HCT116 (cell line): ENCODE data around the gene PPP6C. TPM values are rescaled to one million over a fixed set of nuclear protein-coding genes. Genes with fewer than 3 reads are reported as not detected.

Experiments
- ATAC-seq: fragments of 200-7000 bp; cut with Tn5 transposase; 2 replicates; pipeline ENCODE4 v1.9.1; 2020; ENCODE audit warnings: mild to moderate bottlenecking, moderate library complexity
- BruUV-seq: library from RNA; stranded (reverse); fragments of 400-500 nt; replicated peaks from 2 replicates; lab custom pipeline; 2021; lab: Mats Ljungman, UMichigan
- CTCF ChIA-PET: fragments of 300-600 bp; sonication (Branson Sonifier 250); formaldehyde crosslinking; loops from one replicate; lab custom pipeline; 2021; ENCODE audit warnings: antibody characterized with exemption; lab: Charles Lee
- POLR2A ChIA-PET: fragments of 300-600, 350-600 bp; sonication (Branson Sonifier 250); formaldehyde crosslinking; loops from one replicate; lab custom pipeline; 2021; ENCODE audit warnings: antibody characterized with exemption; lab: Charles Lee
- RAD21 ChIA-PET, 2 experiments: fragments of 300-600 bp; sonication (Branson Sonifier 250); formaldehyde crosslinking; loops; one replicate each; lab custom pipeline; 2023; ENCODE audit warnings: low total read pairs in 2 of 2; ENCODE audit not compliant: uncharacterized antibody in 2 of 2, unreplicated experiment in 2 of 2, low non-redundant PET in 1 of 2; lab: Charles Lee
- DNase-seq: peaks from one replicate; pipeline ENCODE4 v3.0.0-alpha.2; 2010; ENCODE audit warnings: low read depth, low spot score
- H2AFZ ChIP-seq: fragments of 200-600 bp; shearing (Covaris generic), sonication (generic); 2 replicates; pipeline ENCODE4 v1.6.1; 2017; ENCODE audit warnings: low read depth, mixed run types, mixed read lengths, antibody characterized with exemption, low read length; ENCODE audit not compliant: poor library complexity, severe bottlenecking
- H3K27ac ChIP-seq: 2 replicates; pipeline ENCODE4 v1.5.1; 2012; ENCODE audit warnings: low read depth, low read length
- H3K27me3 ChIP-seq: fragments of 200-600 bp; sonication (generic); 2 replicates; pipeline ENCODE4 v1.6.1; 2016; ENCODE audit warnings: mixed run types, low read length, mixed read lengths; ENCODE audit not compliant: insufficient read depth
- H3K36me3 ChIP-seq, 2 experiments: fragments of 200-500 bp in 1 of 2; fragments of 200-600 bp in 1 of 2; sonication (Bioruptor generic) in 1 of 2; sonication (generic) in 1 of 2; 2 replicates each; pipeline versions ENCODE4 v1.5.1 to v1.6.1; 2014 to 2016; ENCODE audit warnings: low read length in 2 of 2, inconsistent platforms in 1 of 2, mixed read lengths in 1 of 2, mixed run types in 1 of 2; ENCODE audit not compliant: insufficient read depth in 2 of 2, control insufficient read depth in 1 of 2
- H3K4me1 ChIP-seq, 2 experiments: fragments of 200-600 bp in 1 of 2; sonication (generic) in 1 of 2; 2 replicates each; pipeline versions ENCODE4 v1.5.1 to v1.6.1; 2012 to 2017; ENCODE audit warnings: low read length in 2 of 2, inconsistent platforms in 1 of 2, mild to moderate bottlenecking in 1 of 2, mixed read lengths in 1 of 2, mixed run types in 1 of 2, moderate library complexity in 1 of 2; ENCODE audit not compliant: insufficient read depth in 2 of 2, control insufficient read depth in 1 of 2
- H3K4me2 ChIP-seq: fragments of 200-600 bp; sonication (generic); 2 replicates; pipeline ENCODE4 v1.6.1; 2017; ENCODE audit warnings: mixed run types, low read length, mixed read lengths
- H3K4me3 ChIP-seq, 2 experiments: fragments of 200-600 bp in 1 of 2; sonication (generic) in 1 of 2; replicated peaks in 1 of 2; 2 replicates each; pipeline ENCODE4 v1.5.1; 2011 to 2016; ENCODE audit warnings: low read length in 2 of 2, control low read depth in 1 of 2, low read depth in 1 of 2, mild to moderate bottlenecking in 1 of 2, mixed read lengths in 1 of 2, mixed run types in 1 of 2
- H3K79me2 ChIP-seq: fragments of 200-600 bp; sonication (generic); 2 replicates; pipeline ENCODE4 v1.6.1; 2017; ENCODE audit warnings: mild to moderate bottlenecking, mixed run types, low read length, moderate library complexity, mixed read lengths; ENCODE audit not compliant: insufficient read depth
- H3K9ac ChIP-seq: fragments of 200-600 bp; sonication (generic); 2 replicates; pipeline ENCODE4 v1.6.1; 2016; ENCODE audit warnings: low read length, mixed read lengths
- H3K9me2 ChIP-seq: fragments of 200-600 bp; sonication (generic), shearing (Covaris generic); 2 replicates; pipeline ENCODE4 v1.6.1; 2017; ENCODE audit warnings: mixed run types, mild to moderate bottlenecking, moderate library complexity; ENCODE audit not compliant: insufficient read depth
- H3K9me3 ChIP-seq, 2 experiments: fragments of 200-500 bp in 1 of 2; fragments of 200-600 bp in 1 of 2; sonication (Bioruptor generic) in 1 of 2; sonication (generic) in 1 of 2; 2 replicates each; pipeline ENCODE4 v1.6.1; 2014 to 2017; ENCODE audit warnings: low read length in 2 of 2, mixed read lengths in 2 of 2, inconsistent platforms in 1 of 2, low read depth in 1 of 2, mild to moderate bottlenecking in 1 of 2, mixed run types in 1 of 2, moderate library complexity in 1 of 2; ENCODE audit not compliant: control insufficient read depth in 1 of 2, insufficient read depth in 1 of 2
- H4K20me1 ChIP-seq: fragments of 200-600 bp; sonication (generic), shearing (Covaris generic); 2 replicates; pipeline ENCODE4 v1.6.1; 2017; ENCODE audit warnings: mixed run types, mild to moderate bottlenecking, moderate library complexity; ENCODE audit not compliant: insufficient read depth
- CEBPB ChIP-seq: IDR thresholded peaks from 2 replicates; pipeline ENCODE4 v1.6.1; 2012; ENCODE audit warnings: low read depth
- JUND ChIP-seq: IDR thresholded peaks from 2 replicates; pipeline ENCODE4 v1.6.1; 2012
- RAD21 ChIP-seq: IDR thresholded peaks from 2 replicates; pipeline ENCODE4 v1.6.1; 2012; ENCODE audit warnings: low read depth, mild to moderate bottlenecking
- SRF ChIP-seq: IDR thresholded peaks from 2 replicates; pipeline ENCODE4 v1.6.1; 2012; ENCODE audit warnings: low read depth
- ZFX ChIP-seq: fragments of 450-650 bp; IDR thresholded peaks from 2 replicates; pipeline ENCODE4 v1.6.1; 2017
- intact Hi-C: fragments of 100-400 bp; cut with micrococcal nuclease; formaldehyde crosslinking; loops from 2 replicates; pipeline ENCODE4 v1.10.0; 2022
- total RNA-seq: library from RNA; stranded (reverse); gene quantifications from one replicate; pipeline ENCODE4 v1.2.1, GENCODE V29; 2021; ENCODE audit not compliant: unreplicated experiment
- TF ChIP-seq, protein P1 (sequence below): IDR thresholded peaks from 2 replicates; pipeline ENCODE4 v1.6.1; 2012; ENCODE audit warnings: low read depth

Gene PPP6C
- total RNA-seq, 1 experiment from 2014 or later: 35.4 TPM

DNA sequence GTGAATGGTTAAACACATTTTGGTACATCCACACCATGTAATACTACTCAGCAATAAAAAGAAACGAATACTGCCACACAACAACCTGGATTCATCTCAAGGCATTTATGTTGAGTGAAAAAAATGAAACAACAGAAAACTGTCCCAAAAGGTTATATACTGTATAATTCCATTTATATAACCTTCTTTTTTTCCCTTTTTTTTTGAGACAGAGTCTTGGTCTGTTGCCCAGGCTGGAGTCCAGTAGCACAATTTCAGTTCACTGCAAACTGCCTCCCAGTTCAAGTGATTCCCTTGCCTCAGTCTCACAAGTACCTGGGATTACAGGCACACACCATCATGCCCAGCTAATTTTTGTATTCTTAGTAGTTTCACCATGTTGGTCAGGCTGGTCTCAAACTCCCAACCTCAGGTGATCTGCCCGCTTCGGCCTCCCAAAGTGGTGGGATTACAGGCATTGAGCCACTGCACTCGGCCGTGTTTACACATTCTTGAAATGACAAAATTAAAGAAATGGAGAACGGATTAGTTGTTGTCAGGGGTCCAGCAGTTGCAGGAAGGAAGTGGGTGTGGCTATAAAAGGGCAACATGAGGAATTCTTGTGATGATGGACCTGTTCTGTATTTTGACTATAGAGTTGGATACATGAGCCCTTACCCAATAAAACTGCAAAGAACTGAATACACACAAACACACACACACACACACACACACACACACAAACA, 17.4 kb downstream of the PPP6C start:
- ChIA-PET CTCF (no interaction called here), RAD21 (no interaction called here), POLR2A (no interaction called here)
- H3K4me1 ChIP-seq: peaks cover 0 to 8% of the 10 kb centered on the region in 2 experiments; a peak in 1 of 4 replicates
- DNase-seq (no peak), ATAC-seq (no peak)
- 0 out of 2 replicates have a peak, but pooled peaks cover 3% of the 10 kb centered on the region for H4K20me1 ChIP-seq
- BruUV-seq: no TSS peak
- TF ChIP-seq JUND (no peak), RAD21 (no peak), SRF (no peak), ZFX (no peak), CEBPB (no peak)
- TF ChIP-seq, protein P1, sequence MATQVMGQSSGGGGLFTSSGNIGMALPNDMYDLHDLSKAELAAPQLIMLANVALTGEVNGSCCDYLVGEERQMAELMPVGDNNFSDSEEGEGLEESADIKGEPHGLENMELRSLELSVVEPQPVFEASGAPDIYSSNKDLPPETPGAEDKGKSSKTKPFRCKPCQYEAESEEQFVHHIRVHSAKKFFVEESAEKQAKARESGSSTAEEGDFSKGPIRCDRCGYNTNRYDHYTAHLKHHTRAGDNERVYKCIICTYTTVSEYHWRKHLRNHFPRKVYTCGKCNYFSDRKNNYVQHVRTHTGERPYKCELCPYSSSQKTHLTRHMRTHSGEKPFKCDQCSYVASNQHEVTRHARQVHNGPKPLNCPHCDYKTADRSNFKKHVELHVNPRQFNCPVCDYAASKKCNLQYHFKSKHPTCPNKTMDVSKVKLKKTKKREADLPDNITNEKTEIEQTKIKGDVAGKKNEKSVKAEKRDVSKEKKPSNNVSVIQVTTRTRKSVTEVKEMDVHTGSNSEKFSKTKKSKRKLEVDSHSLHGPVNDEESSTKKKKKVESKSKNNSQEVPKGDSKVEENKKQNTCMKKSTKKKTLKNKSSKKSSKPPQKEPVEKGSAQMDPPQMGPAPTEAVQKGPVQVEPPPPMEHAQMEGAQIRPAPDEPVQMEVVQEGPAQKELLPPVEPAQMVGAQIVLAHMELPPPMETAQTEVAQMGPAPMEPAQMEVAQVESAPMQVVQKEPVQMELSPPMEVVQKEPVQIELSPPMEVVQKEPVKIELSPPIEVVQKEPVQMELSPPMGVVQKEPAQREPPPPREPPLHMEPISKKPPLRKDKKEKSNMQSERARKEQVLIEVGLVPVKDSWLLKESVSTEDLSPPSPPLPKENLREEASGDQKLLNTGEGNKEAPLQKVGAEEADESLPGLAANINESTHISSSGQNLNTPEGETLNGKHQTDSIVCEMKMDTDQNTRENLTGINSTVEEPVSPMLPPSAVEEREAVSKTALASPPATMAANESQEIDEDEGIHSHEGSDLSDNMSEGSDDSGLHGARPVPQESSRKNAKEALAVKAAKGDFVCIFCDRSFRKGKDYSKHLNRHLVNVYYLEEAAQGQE: no peak
- H3K27me3 ChIP-seq: no peaks in the 10 kb centered on the region
- H3K9me3 ChIP-seq: no peaks in the 10 kb centered on the region
- H3K79me2 ChIP-seq: peaks cover 73% of the 10 kb centered on the region
- no peak overlapping the region for H3K4me3 ChIP-seq
- H3K9ac ChIP-seq: no peak overlapping the region
- peaks cover 2 to 3% of the 10 kb centered on the region in 2 experiments; a peak in 1 of 4 replicates for H3K36me3 ChIP-seq
- H3K9me2 ChIP-seq: no peaks in the 10 kb centered on the region
- intact Hi-C loops: no loop called here
- H2AFZ ChIP-seq: no peak overlapping the region
- H3K27ac ChIP-seq: no peak overlapping the region
- H3K4me2 ChIP-seq: no peak overlapping the region
